Measurements from ENCODE around the gene NEDD8. TPM values are rescaled to one million over a fixed set of nuclear protein-coding genes. Genes with fewer than 3 reads are reported as not detected.

Gene NEDD8
- total and polyA plus RNA-seq, 2 donors (not counting 3 experiments of a cell fraction or from before 2014, with no cell fraction given) = 243 to 316 TPM

GRCh38 chr14:24256960-24257359 is 24.8 kb upstream of the NEDD8 start:
- no peaks in the 10 kb centered on the region for H3K9me1 ChIP-seq (replicated peaks; ENCODE audit: control insufficient read depth, extremely low read depth, insufficient read depth, low read length)
- no peak overlapping the region for H3K4me3 ChIP-seq (replicated peaks in 1 of 3; ENCODE audit: insufficient read depth in 1 of 3, low read depth in 1 of 3, low read length in 3 of 3)
- no peaks in the 10 kb centered on the region for H3K9me3 ChIP-seq (replicated peaks; ENCODE audit: control insufficient read depth, insufficient read depth, low read length)
- POLR2A ChIA-PET = no interaction called here
- dilution Hi-C loops (cut with MboI; ENCODE audit: extremely low pct_ligation_motif_present, low sequenced_read_pairs) (no loop called here), intact Hi-C loops (cut with micrococcal nuclease) (no loop called here)
- no peaks in the 10 kb centered on the region for H3K4me1 ChIP-seq (ENCODE audit: control insufficient read depth, extremely low read depth, insufficient read depth, low read length)
- TF ChIP-seq FOS (IDR thresholded peaks at IDR 0.05; ENCODE audit: borderline replicate concordance, insufficient read depth, low read length) (no peak), POLR2AphosphoS5 (IDR thresholded peaks at IDR 0.05; ENCODE audit: insufficient read depth, low read depth, low read length) (no peak), CTCF (IDR thresholded peaks at IDR 0.05; ENCODE audit: extremely low read depth in 1 of 2, insufficient read depth in 1 of 2, low read depth in 1 of 2, low read length in 2 of 2) (no peak), MAX (IDR thresholded peaks at IDR 0.05; ENCODE audit: insufficient read depth, insufficient read length) (no peak), POLR2A (IDR thresholded peaks at IDR 0.05; ENCODE audit: low read depth, low read length) (no peak), JUN (IDR thresholded peaks at IDR 0.05; ENCODE audit: borderline replicate concordance, insufficient read depth, insufficient read length, low read depth) (no peak), GATA2 (IDR thresholded peaks at IDR 0.05; ENCODE audit: insufficient read depth, insufficient read length, low read depth, low read length) (no peak), MYC (IDR thresholded peaks at IDR 0.05; ENCODE audit: low read depth, low read length) (no peak), EZH2 (IDR thresholded peaks at IDR 0.05; ENCODE audit: borderline replicate concordance, low read depth, low read length, severe bottlenecking) (no peak)
- no peak overlapping the region for H3K9ac ChIP-seq (replicated peaks; ENCODE audit: extremely low read depth, insufficient read depth, low read length)
- BruUV-seq (replicated peaks) = no TSS peak
- DNase-seq (ENCODE audit: low read depth, low spot score) = no peak
- no peak for FAIRE-seq
- H3K79me2 ChIP-seq (ENCODE audit: control insufficient read depth, insufficient read depth, low read length) = no peaks in the 10 kb centered on the region
- no peak overlapping the region for H3K4me2 ChIP-seq (ENCODE audit: insufficient read depth, low read length)
- no peak overlapping the region for H2AFZ ChIP-seq (ENCODE audit: low read depth, low read length)
- peaks cover 0 to 3% of the 10 kb centered on the region in 2 experiments for H3K36me3 ChIP-seq (ENCODE audit: control insufficient read depth in 2 of 2, extremely low read depth in 1 of 2, insufficient read depth in 2 of 2, low read length in 2 of 2)
- no peaks in the 10 kb centered on the region for H3K27me3 ChIP-seq (ENCODE audit: control insufficient read depth in 2 of 2, insufficient read depth in 2 of 2, low read length in 2 of 2)
- CTCF ChIA-PET = interaction anchor here (0.8 to 1.6 kb wide), 4 partner anchors 14 to 51 kb away, joined by 3 to 4 read pairs (median 4); partner anchors contain the start of genes CIDEB and RABGGTA
- H4K20me1 ChIP-seq (replicated peaks; ENCODE audit: control insufficient read depth, extremely low read depth, insufficient read depth, low read length) = no peaks in the 10 kb centered on the region
- H3K27ac ChIP-seq (ENCODE audit: insufficient read depth, low read depth, low read length) = no peak overlapping the region

Measured in endothelial cell of umbilical vein (primary cell).